Measurements from ENCODE around the gene GSPT2.
"Not testable (repeated sequence)": the region's sequence is repeated elsewhere in the genome, so short reads cannot be mapped to it uniquely, and the experiment has no call there.

GRCh38 chrX:51712943-51713647 is 30.1 kb upstream of the GSPT2 start:
- not testable (repeated sequence) for TF ChIP-seq POLR2AphosphoS5, POLR2A, CTCF, EP300 (IDR thresholded peaks at IDR 0.05)

Data from upper lobe of left lung (tissue), 4 donors.